Measurements from ENCODE around the gene ITCH.
"Not testable (repeated sequence)": the region's sequence is repeated elsewhere in the genome, so short reads cannot be mapped to it uniquely, and the experiment has no call there.

The ITCH gene

DNA sequence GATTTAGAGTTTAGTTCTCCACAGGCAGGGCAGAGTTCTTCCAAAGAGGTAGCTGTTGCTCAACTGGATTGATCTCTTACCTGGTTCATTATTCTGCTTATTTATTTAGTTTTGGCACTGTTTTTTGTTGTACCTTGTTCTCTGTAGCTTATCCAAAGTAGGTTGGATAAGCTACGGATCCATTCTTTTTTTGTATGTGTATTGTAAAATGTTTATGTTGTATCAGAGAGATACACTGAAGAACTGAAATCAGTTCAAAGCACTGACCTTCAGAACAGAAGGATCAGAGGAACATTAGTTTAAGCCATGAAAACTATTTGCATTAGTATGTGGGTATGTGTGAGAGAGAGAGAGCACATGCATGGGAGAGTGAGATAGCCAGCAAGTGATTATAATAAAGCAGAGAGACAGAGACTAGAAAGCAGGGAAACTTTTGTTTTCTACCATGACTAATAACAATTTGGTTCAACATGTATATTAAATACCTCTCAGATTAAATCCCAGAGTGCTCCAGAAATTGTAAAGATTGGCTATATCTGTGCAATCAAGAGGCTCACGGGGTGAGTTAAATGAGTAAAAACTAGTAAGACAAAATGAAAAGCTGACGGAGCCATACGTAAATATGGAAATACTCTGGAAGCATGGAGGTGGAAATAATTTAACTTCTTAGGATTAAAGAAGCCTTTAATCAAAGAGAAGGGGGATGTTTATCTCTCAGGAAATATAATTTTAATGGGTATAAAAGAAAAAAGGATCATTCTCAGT lies 40.2 kb downstream of the ITCH start:
- TF ChIP-seq, protein P1, sequence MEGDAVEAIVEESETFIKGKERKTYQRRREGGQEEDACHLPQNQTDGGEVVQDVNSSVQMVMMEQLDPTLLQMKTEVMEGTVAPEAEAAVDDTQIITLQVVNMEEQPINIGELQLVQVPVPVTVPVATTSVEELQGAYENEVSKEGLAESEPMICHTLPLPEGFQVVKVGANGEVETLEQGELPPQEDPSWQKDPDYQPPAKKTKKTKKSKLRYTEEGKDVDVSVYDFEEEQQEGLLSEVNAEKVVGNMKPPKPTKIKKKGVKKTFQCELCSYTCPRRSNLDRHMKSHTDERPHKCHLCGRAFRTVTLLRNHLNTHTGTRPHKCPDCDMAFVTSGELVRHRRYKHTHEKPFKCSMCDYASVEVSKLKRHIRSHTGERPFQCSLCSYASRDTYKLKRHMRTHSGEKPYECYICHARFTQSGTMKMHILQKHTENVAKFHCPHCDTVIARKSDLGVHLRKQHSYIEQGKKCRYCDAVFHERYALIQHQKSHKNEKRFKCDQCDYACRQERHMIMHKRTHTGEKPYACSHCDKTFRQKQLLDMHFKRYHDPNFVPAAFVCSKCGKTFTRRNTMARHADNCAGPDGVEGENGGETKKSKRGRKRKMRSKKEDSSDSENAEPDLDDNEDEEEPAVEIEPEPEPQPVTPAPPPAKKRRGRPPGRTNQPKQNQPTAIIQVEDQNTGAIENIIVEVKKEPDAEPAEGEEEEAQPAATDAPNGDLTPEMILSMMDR (conservative IDR thresholded peaks at IDR 0.05; ENCODE audit: low read depth, low read length), result no peak
- DNase-seq (ENCODE audit: low read depth), result peak; percentile 39
- H3K4me3 ChIP-seq (ENCODE audit: low read length), result no peak overlapping the region

DNA sequence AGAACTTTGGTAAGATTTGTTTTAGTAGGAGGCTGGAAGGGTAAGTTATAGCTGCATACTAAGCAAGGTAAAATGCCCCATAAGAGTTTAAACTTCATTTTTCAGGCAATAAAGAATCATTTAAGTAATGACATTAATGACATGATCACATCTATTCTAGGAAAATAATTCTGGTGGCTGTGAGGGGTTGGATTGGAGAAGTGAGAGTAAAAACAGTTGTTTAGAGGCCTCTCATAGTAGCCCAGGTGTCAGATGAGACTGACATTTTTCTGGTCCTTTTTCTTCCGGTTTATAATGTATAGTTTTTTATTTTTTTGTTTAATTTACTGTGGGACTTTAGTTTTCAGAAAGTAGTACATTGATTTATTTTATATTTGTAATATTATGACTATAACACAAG lies 40.8 kb downstream of the ITCH start:
- TF ChIP-seq, protein P1 (conservative IDR thresholded peaks at IDR 0.05; ENCODE audit: low read depth, low read length), result no peak
- no peak overlapping the region for H3K4me3 ChIP-seq (ENCODE audit: low read length)
- no peak for DNase-seq (ENCODE audit: low read depth)

GRCh38 chr20:34404803-34405202 lies 41.7 kb downstream of the ITCH start:
- no peak for DNase-seq (ENCODE audit: low read depth)
- TF ChIP-seq, protein P1 (conservative IDR thresholded peaks at IDR 0.05; ENCODE audit: low read depth, low read length), result no peak
- no peak overlapping the region for H3K4me3 ChIP-seq (ENCODE audit: low read length)

- DNase-seq (ENCODE audit: low read depth); H3K4me3 ChIP-seq (ENCODE audit: low read length): not testable (repeated sequence)
Observed at GRCh38 chr20:34405247-34405651, 42.2 kb downstream of the ITCH start.

DNA sequence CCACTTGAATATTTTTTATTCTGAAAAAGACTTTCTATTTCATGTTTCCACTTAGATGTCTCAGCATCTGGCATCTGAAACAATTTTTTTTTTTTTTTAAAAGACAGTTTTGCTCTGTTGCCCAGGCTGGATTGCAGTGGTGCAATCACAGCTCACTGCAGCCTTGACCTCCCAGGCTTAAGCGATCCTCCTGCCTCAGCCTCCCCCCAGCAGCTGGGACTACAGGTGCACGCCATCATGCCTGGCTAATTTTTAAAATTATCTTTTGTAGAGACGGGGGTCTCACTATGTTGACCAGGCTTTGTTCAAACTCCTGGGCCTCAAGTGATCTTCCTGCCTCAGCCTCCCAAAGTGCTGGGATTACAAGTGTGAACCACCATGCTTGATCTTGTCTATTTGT lies 42.9 kb downstream of the ITCH start:
- DNase-seq (ENCODE audit: low read depth); H3K4me3 ChIP-seq (ENCODE audit: low read length): not testable (repeated sequence)

DNA sequence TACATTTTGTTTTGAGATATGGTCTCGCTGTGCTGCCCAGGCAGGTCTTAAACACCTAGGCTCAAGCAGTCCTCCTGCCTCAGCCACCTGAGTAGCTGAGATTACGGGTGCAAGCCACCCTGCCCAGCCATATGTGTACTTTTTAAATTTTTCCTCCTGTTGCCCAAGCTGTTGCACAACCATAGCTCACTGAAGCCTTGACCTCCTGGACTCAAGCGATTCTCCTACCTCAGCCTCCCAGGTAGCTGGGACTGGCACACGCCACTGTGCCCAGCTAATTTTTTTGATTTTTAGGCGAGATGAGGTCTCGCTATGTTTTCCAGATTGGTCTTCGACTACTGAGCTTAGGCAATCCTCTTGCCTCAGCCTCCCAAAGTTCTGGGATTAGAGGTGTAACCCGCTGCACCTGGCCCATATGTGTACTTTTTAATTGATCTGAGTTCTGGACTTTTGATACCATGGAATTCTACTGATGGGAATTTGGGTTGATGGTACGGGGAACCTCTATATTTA lies 44.9 kb downstream of the ITCH start:
- H3K4me3 ChIP-seq (ENCODE audit: low read length), result no peak overlapping the region
- no peak for DNase-seq (ENCODE audit: low read depth)
- TF ChIP-seq, protein P1 (conservative IDR thresholded peaks at IDR 0.05; ENCODE audit: low read depth, low read length), result no peak

GRCh38 chr20:34410336-34410735 lies 47.3 kb downstream of the ITCH start:
- TF ChIP-seq, protein P1 (conservative IDR thresholded peaks at IDR 0.05; ENCODE audit: low read depth, low read length), result no peak
- H3K4me3 ChIP-seq (ENCODE audit: low read length), result no peak overlapping the region
- no peak for DNase-seq (ENCODE audit: low read depth)

- no peak for DNase-seq (ENCODE audit: low read depth)
- no peak overlapping the region for H3K4me3 ChIP-seq (ENCODE audit: low read length)
- TF ChIP-seq, protein P1 (conservative IDR thresholded peaks at IDR 0.05; ENCODE audit: low read depth, low read length), result no peak
Observed at GRCh38 chr20:34412453-34412852, 49.4 kb downstream of the ITCH start.

- DNase-seq (ENCODE audit: low read depth); H3K4me3 ChIP-seq (ENCODE audit: low read length): not testable (repeated sequence)
Observed at GRCh38 chr20:34414525-34414924, 51.5 kb downstream of the ITCH start.
